C4-2B (cell line): Measurements from ENCODE around the gene SF3B6.
"Not testable (repeated sequence)": the region's sequence is repeated elsewhere in the genome, so short reads cannot be mapped to it uniquely, and the experiment has no call there.

Experiments used
- H3K27ac ChIP-seq: fragments of 450-650 bp; 2 replicates; pipeline ENCODE4 v1.5.1; 2017
- ZFX ChIP-seq: fragments of 450-650 bp; IDR thresholded peaks from 2 replicates; pipeline ENCODE4 v1.6.1; 2017
- TF ChIP-seq, protein P1 (sequence below): fragments of 450-650 bp; conservative IDR thresholded peaks from 2 replicates; pipeline ENCODE4 v1.5.1; 2017; ENCODE audit warnings: mild to moderate bottlenecking

SF3B6 gene

DNA sequence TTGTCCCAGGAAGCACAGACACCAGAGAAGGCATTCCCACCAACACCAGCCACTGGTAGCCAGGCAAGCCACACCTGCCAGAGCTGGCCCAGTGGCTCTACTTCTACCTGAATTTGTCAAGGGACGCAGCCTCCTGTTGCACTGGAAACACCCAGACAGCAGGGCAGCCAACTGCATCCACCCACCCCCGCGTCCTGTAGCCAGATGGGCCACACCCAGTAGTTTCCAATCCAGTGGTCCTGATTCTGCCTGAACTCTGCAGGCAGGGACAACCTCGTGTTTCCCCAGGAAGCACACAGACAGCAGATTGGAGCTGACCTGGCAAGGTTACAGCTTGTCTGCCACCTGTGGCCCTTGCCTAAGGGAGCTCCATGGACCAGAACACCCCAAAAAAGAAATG is 28.8 kb upstream of the SF3B6 start:
- TF ChIP-seq, protein P1, sequence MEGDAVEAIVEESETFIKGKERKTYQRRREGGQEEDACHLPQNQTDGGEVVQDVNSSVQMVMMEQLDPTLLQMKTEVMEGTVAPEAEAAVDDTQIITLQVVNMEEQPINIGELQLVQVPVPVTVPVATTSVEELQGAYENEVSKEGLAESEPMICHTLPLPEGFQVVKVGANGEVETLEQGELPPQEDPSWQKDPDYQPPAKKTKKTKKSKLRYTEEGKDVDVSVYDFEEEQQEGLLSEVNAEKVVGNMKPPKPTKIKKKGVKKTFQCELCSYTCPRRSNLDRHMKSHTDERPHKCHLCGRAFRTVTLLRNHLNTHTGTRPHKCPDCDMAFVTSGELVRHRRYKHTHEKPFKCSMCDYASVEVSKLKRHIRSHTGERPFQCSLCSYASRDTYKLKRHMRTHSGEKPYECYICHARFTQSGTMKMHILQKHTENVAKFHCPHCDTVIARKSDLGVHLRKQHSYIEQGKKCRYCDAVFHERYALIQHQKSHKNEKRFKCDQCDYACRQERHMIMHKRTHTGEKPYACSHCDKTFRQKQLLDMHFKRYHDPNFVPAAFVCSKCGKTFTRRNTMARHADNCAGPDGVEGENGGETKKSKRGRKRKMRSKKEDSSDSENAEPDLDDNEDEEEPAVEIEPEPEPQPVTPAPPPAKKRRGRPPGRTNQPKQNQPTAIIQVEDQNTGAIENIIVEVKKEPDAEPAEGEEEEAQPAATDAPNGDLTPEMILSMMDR, result no peak
- no peak for TF ChIP-seq ZFX

GRCh38 chr2:24104110-24104650 is 28.1 kb upstream of the SF3B6 start:
- no peak for TF ChIP-seq ZFX
- TF ChIP-seq, protein P1, result no peak
- no peak overlapping the region for H3K27ac ChIP-seq

More for the DNA sequence above, 28.8 kb upstream of the SF3B6 start:
- no peak overlapping the region for H3K27ac ChIP-seq

DNA sequence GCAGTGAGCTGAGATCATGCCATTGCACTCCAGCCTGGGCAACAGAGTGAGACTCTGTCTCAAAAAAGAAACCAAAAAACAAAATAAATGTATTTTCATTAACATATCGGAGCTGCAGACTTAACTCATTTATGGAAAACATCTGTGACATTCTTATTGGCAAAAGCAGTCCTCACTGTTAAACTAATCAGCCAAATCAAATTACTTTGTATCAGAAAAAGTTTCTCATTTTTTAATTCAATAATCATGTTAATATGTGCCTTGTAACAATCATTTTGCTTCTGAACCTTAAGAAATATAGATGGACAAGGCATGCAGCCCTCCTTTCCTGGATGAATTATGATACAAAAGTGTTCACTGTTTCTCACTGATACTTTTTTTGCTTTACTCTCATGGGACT is 26.6 kb upstream of the SF3B6 start:
- TF ChIP-seq, protein P1, result no peak
- TF ChIP-seq ZFX, result no peak
- H3K27ac ChIP-seq, result no peak overlapping the region

DNA sequence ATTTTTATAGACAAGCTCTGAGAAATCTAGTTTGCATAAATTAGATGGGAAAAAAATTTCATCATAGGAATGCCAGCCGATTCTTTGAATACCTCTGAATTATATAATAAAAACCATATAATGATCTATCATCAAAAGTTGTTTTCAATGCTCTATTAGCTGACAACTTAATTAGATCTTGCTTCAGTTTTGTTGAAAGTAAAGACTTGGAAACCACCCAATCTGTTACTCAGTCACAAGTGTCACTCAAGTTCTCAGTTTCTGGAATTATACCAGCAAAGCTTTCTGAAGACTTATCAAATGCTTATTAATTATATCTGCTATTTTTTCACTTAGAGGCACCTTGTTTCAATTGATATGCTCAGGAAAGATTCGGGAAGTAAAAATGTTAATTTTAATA is 25.9 kb upstream of the SF3B6 start:
- H3K27ac ChIP-seq, result no peak overlapping the region
- TF ChIP-seq, protein P1, result no peak
- no peak for TF ChIP-seq ZFX

DNA sequence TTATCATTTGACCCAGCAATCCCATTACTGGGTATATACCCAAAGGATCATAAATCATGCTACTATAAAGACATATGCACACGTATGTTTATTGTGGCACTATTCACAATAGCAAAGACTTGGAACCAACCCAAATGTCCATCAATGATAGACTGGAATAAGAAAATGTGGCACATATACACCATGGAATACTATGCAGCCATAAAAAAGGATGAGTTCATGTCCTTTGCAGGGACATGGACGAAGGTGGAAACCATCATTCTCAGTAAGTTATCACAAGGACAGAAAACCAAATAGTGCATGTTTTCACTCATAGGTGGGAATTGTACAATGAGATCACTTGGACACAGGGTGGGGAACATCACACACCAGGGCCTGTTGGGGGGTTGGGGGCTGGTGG is 24.6 kb upstream of the SF3B6 start:
- H3K27ac ChIP-seq, result not testable (repeated sequence)

DNA sequence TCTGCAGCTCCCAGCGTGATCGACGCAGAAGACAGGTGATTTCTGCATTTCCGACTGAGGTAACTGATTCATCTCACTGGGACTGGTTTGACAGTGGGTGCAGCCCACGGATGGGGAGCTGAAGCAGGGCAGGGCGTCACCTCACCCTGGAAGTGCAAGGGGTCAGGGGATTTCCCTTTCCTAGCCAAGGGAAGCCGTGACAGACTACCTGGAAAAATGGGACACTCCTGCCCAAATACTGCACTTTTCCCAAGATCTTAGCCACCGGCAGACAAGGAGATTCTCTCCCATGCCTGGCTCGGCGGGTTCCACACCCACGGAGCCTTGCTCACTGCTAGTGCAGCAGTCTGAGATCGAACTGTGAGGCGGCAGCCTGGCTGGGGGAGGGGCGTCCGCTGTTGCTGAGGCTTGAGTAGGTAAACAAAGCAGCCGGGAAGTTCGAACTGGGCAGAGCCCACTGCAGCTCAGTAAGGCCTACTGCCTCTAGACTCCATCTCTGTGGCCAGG is 19.1 kb upstream of the SF3B6 start:
- not testable (repeated sequence) for H3K27ac ChIP-seq

GRCh38 chr2:24093270-24093669 is 17.1 kb upstream of the SF3B6 start:
- H3K27ac ChIP-seq, result not testable (repeated sequence)

DNA sequence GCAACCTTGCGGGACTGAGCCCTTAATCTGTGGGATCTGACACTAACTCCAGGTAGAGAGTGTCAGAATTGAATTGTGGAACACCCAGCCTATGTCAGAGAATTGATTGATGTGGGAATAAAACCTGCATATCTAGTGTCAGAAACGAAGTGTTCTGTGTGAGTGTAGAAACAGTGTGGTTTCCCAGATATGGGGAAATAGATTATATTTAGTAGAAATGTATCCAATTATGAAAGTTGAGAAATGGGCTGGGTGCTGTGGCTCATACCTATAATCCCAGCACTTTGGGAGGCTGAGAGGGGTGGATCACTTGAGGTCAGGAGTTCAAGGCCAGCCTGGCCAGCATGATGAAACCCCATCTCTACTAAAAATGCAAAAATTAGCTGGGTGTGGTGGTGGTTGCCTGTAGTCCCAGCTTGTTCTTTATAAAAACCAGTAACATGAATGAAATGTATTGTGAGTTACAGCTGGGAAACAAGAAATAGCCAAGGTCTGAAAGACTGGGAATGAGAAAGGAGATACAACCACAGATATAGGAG is 12.8 kb upstream of the SF3B6 start:
- no peak for TF ChIP-seq ZFX
- TF ChIP-seq, protein P1, result no peak
- H3K27ac ChIP-seq, result no peak overlapping the region

GRCh38 chr2:24087032-24087431 is 10.9 kb upstream of the SF3B6 start:
- H3K27ac ChIP-seq, result no peak overlapping the region
- TF ChIP-seq, protein P1, result no peak
- no peak for TF ChIP-seq ZFX
